NCI-H2196 treated with DMSO at 0.1 percent for 48 hours (cell line): ENCODE data around the gene ARHGAP18.

Source experiments
- DNase-seq: peaks from one replicate; lab custom pipeline; 2025; ENCODE audit not compliant: unreplicated experiment; lab: John Stamatoyannopoulos, UW

Gene ARHGAP18

GRCh38 chr6:129694036-129694435 is 15.9 kb downstream of the ARHGAP18 start:
- no peak for DNase-seq

GRCh38 chr6:129692467-129692866 is 17.5 kb downstream of the ARHGAP18 start:
- DNase-seq: no peak

- DNase-seq: no peak
Measured at GRCh38 chr6:129691709-129692108, 18.3 kb downstream of the ARHGAP18 start.

- no peak for DNase-seq
Measured at GRCh38 chr6:129691043-129691640, 18.8 kb downstream of the ARHGAP18 start.

GRCh38 chr6:129686941-129687627 is 22.9 kb downstream of the ARHGAP18 start:
- no peak for DNase-seq

GRCh38 chr6:129685662-129686031 is 24.3 kb downstream of the ARHGAP18 start:
- DNase-seq: no peak

GRCh38 chr6:129684903-129685661 is 24.9 kb downstream of the ARHGAP18 start:
- no peak for DNase-seq

- DNase-seq: no peak
Measured at GRCh38 chr6:129684323-129684884, 25.6 kb downstream of the ARHGAP18 start.

GRCh38 chr6:129683601-129684322 is 26.2 kb downstream of the ARHGAP18 start:
- DNase-seq: no peak

- no peak for DNase-seq
Measured at GRCh38 chr6:129681913-129682205, 28.1 kb downstream of the ARHGAP18 start.

- no peak for DNase-seq
Measured at GRCh38 chr6:129680633-129681032, 29.3 kb downstream of the ARHGAP18 start.

- DNase-seq: no peak
Measured at GRCh38 chr6:129679758-129680157, 30.2 kb downstream of the ARHGAP18 start.

GRCh38 chr6:129679275-129679674 is 30.7 kb downstream of the ARHGAP18 start:
- no peak for DNase-seq

- no peak for DNase-seq
Measured at GRCh38 chr6:129678463-129678862, 31.5 kb downstream of the ARHGAP18 start.

- DNase-seq: no peak
Measured at GRCh38 chr6:129677620-129678325, 32.2 kb downstream of the ARHGAP18 start.

- DNase-seq: no peak
Measured at GRCh38 chr6:129675669-129676472, 34.1 kb downstream of the ARHGAP18 start.

GRCh38 chr6:129673748-129674147 is 36.2 kb downstream of the ARHGAP18 start:
- DNase-seq: no peak

GRCh38 chr6:129672881-129673631 is 36.9 kb downstream of the ARHGAP18 start:
- no peak for DNase-seq

GRCh38 chr6:129672341-129672682 is 37.7 kb downstream of the ARHGAP18 start:
- DNase-seq: no peak
